ENCODE data around the gene NELL1. TPM values are rescaled to one million over a fixed set of nuclear protein-coding genes. Genes with fewer than 3 reads are reported as not detected.

The NELL1 gene
- total RNA-seq, 1 experiment from 2014 or later, result not detected

DNA sequence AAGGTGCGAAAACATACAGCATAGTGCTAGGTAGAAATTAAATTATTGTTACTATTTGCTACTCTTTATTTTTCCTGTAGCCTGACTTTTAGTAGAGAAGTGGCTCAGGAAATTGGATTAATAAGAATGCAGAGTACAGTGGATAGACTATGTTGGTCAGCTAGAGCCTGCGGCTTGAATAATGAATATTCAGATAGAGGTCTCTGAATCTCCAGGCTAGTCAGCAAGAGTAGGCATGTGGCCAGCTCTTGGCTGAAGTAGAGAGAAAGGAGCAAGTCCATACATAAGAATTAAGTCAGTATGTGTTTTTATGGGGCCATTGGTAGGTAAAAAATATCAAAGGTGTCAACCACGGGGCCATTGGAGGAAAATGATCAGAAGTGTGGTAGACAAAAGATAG lies 413.5 kb downstream of the NELL1 start:
- Histone ChIP-seq H3K4me1 (ENCODE audit: control insufficient read depth, insufficient read depth, low read length) (no peaks in the 10 kb centered on the region), H3K4me3 (ENCODE audit: low read depth in 2 of 2, low read length in 2 of 2) (no peak overlapping the region), H3K27ac (ENCODE audit: low read length) (no peak overlapping the region), H3K27me3 (ENCODE audit: control insufficient read depth, insufficient read depth, low read length) (no peaks in the 10 kb centered on the region), H3K36me3 (ENCODE audit: control insufficient read depth, insufficient read depth, low read length) (no peaks in the 10 kb centered on the region), H3K9me3 (ENCODE audit: control insufficient read depth, insufficient read depth, low read depth, low read length) (no peaks in the 10 kb centered on the region)
- intact Hi-C loops (cut with micrococcal nuclease; ENCODE audit: unreplicated experiment) (no loop called here), in situ Hi-C loops (cut with HindIII; ENCODE audit: low pct_unique_long_range_greater_than_20kb, low sequenced_read_pairs) (no loop called here)
- BruUV-seq (replicated peaks), result no TSS peak
- CTCF ChIA-PET, result no interaction called here
- POLR2A ChIA-PET, result no interaction called here
- no peak for DNase-seq (ENCODE audit: low read depth, low spot score)
- no peak for ATAC-seq
- TF ChIP-seq SIN3A (IDR thresholded peaks at IDR 0.05; ENCODE audit: borderline replicate concordance, insufficient read depth, low read depth, low read length) (no peak), POLR2AphosphoS5 (IDR thresholded peaks at IDR 0.05; ENCODE audit: low read depth, low read length) (no peak), TCF7L2 (IDR thresholded peaks at IDR 0.05; ENCODE audit: low read depth, low read length) (no peak)
- TF ChIP-seq, protein P1, sequence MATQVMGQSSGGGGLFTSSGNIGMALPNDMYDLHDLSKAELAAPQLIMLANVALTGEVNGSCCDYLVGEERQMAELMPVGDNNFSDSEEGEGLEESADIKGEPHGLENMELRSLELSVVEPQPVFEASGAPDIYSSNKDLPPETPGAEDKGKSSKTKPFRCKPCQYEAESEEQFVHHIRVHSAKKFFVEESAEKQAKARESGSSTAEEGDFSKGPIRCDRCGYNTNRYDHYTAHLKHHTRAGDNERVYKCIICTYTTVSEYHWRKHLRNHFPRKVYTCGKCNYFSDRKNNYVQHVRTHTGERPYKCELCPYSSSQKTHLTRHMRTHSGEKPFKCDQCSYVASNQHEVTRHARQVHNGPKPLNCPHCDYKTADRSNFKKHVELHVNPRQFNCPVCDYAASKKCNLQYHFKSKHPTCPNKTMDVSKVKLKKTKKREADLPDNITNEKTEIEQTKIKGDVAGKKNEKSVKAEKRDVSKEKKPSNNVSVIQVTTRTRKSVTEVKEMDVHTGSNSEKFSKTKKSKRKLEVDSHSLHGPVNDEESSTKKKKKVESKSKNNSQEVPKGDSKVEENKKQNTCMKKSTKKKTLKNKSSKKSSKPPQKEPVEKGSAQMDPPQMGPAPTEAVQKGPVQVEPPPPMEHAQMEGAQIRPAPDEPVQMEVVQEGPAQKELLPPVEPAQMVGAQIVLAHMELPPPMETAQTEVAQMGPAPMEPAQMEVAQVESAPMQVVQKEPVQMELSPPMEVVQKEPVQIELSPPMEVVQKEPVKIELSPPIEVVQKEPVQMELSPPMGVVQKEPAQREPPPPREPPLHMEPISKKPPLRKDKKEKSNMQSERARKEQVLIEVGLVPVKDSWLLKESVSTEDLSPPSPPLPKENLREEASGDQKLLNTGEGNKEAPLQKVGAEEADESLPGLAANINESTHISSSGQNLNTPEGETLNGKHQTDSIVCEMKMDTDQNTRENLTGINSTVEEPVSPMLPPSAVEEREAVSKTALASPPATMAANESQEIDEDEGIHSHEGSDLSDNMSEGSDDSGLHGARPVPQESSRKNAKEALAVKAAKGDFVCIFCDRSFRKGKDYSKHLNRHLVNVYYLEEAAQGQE (IDR thresholded peaks at IDR 0.05; ENCODE audit: insufficient read depth in 1 of 2, low read depth in 2 of 2, low read length in 1 of 2), result no peak
- TF ChIP-seq, protein P2, sequence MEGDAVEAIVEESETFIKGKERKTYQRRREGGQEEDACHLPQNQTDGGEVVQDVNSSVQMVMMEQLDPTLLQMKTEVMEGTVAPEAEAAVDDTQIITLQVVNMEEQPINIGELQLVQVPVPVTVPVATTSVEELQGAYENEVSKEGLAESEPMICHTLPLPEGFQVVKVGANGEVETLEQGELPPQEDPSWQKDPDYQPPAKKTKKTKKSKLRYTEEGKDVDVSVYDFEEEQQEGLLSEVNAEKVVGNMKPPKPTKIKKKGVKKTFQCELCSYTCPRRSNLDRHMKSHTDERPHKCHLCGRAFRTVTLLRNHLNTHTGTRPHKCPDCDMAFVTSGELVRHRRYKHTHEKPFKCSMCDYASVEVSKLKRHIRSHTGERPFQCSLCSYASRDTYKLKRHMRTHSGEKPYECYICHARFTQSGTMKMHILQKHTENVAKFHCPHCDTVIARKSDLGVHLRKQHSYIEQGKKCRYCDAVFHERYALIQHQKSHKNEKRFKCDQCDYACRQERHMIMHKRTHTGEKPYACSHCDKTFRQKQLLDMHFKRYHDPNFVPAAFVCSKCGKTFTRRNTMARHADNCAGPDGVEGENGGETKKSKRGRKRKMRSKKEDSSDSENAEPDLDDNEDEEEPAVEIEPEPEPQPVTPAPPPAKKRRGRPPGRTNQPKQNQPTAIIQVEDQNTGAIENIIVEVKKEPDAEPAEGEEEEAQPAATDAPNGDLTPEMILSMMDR (IDR thresholded peaks at IDR 0.05), result no peak

DNA sequence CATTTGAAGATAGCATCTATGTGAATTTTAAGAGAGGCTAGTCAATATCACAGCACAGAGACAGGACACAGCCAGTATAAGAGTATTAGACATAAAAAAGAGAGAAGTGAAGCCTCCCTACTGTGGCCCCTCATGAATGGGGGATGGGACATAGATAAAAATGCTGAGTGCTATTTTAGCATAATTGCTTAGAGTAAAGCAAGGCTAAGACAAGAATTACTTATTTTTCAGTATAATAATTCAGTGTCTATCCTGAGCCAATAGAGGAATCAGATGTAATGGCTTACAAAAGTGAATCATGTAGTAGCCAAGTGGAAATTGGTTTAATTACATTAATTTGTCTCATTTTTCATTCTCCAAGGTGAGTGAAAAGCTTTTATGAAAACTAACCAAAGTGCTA lies 419.5 kb downstream of the NELL1 start:
- ChIA-PET CTCF (no interaction called here), POLR2A (no interaction called here)
- Histone ChIP-seq H3K36me3 (ENCODE audit: control insufficient read depth, insufficient read depth, low read length) (no peaks in the 10 kb centered on the region), H3K27ac (ENCODE audit: low read length) (no peak overlapping the region), H3K9me3 (ENCODE audit: control insufficient read depth, insufficient read depth, low read depth, low read length) (no peaks in the 10 kb centered on the region), H3K4me3 (ENCODE audit: low read depth in 2 of 2, low read length in 2 of 2) (no peak overlapping the region), H3K4me1 (ENCODE audit: control insufficient read depth, insufficient read depth, low read length) (no peaks in the 10 kb centered on the region), H3K27me3 (ENCODE audit: control insufficient read depth, insufficient read depth, low read length) (no peaks in the 10 kb centered on the region)
- ATAC-seq (no peak), DNase-seq (ENCODE audit: low read depth, low spot score) (no peak)
- intact Hi-C loops (cut with micrococcal nuclease; ENCODE audit: unreplicated experiment), result no loop called here
- in situ Hi-C loops (cut with HindIII; ENCODE audit: low pct_unique_long_range_greater_than_20kb, low sequenced_read_pairs), result no loop called here
- no TSS peak for BruUV-seq (replicated peaks)
- TF ChIP-seq SIN3A (IDR thresholded peaks at IDR 0.05; ENCODE audit: borderline replicate concordance, insufficient read depth, low read depth, low read length), result no peak
- TF ChIP-seq, protein P1 (IDR thresholded peaks at IDR 0.05; ENCODE audit: insufficient read depth in 1 of 2, low read depth in 2 of 2, low read length in 1 of 2), result no peak
- TF ChIP-seq, protein P2 (IDR thresholded peaks at IDR 0.05), result no peak
- no peak for TF ChIP-seq POLR2AphosphoS5 (IDR thresholded peaks at IDR 0.05; ENCODE audit: low read depth, low read length)
- no peak for TF ChIP-seq TCF7L2 (IDR thresholded peaks at IDR 0.05; ENCODE audit: low read depth, low read length)
